Activated CD4-positive, alpha-beta T cell treated with anti-CD3 and anti-CD28 coated beads, Interleukin-2, amount 50 U/mL, for 4 hours (primary cell): ENCODE data around the gene PIEZO2.
"Not testable (repeated sequence)": the region's sequence is repeated elsewhere in the genome, so short reads cannot be mapped to it uniquely, and the experiment has no call there.

Experiments
- DNase-seq, 2 experiments: peaks; one replicate each; pipeline ENCODE4 v3.0.0-alpha.2; 2020

Gene PIEZO2

DNA sequence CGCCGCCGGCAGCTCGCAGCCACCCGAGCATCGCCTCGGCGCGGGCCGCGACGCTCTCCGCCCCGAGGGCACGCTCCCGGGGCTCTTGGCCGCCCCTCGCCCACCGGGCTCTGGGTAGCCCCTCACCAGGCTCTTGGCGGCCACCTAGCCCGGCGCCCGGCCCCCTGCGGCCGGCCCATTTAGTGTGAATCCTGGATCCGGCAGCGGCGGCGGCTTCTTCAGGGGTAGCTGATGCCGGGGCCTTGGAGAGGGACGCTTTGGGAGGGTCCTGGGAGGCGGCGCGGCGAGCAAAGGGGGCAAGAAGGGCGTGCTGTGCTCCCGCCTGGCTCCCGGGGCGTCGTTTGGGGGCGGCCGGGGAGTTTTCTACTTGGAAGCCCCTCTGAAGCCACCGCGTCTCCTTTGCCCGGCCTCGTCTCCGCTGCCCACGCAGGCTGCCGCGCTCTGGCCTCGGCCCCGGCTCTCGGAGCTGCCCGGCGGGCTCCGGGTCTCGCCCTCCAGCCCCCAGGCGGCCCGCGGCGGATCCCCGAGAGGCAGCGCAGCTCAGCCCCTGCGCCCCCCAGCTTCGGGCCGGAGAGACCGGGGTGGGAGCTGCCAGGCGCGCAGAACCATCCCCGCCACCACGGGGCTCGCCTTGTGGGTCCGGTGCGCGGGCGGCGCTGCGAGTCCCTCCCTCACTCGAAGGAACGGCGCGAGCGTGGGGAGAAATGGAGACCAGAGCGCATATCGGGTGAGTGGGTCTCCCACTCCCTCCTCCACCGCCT is 509 bp downstream of the PIEZO2 start:
- no peak for DNase-seq

DNA sequence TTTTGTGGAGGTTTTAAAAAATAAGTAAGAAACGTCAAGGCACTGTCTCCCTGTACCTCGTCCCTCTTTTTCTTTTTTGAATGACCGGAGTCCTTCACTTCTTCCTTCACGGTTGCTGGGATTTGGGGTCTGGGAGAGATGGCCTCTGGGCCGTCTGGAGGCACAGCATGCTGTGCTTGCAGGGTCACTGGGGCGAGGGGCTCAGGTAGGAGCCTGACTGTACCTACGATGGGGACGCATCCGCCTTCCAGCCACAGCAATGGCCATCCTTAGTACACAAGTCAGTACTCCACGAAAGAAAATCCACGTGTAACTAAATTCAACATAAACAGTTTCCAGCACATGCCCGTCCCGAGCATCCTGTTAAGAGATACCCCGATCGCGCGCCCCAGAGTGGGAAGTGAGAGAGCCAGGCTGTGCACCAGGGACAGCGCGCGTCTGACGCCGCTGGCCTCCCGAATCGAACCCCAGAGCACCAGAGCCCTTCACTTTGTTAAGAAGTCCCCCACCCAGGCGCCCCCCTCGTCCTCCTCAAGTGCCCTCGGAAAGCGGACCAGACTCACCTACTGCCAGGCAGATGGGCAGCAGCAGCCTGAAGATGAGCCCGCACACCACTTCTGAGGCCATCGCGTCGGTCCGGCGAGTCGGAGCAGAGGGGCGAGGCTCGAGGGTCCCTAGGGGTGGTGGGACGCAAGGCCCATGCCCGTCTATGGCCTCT is 1.2 kb downstream of the PIEZO2 start:
- no peak for DNase-seq

DNA sequence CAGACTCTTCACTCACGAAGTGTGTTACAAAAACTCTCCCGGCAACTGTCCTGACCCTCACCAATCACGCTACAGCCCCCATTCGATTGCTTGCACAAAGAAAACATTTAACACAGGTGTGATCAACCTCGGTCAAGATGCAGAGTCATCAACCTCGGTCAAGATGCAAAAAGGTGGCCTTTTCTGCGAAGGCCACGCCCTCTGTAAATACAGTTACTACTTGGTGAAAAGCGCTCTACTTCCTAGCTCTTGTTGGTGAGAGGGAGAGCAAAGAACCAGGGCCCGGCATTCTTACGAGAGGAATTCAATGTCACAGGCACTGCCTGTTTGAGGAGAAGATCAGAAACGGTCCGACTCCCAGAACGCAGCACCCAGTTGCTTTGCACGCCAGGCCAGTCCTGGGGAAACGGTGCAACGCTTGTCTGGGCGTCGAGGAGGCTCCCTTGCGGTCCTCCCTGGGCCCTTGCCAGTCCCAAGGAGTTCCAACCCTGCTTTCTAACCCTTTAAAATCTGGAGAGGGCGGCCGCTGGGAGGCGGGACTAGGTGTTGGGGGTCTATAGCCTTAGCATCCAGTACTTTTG is 1.9 kb downstream of the PIEZO2 start:
- no peak for DNase-seq

DNA sequence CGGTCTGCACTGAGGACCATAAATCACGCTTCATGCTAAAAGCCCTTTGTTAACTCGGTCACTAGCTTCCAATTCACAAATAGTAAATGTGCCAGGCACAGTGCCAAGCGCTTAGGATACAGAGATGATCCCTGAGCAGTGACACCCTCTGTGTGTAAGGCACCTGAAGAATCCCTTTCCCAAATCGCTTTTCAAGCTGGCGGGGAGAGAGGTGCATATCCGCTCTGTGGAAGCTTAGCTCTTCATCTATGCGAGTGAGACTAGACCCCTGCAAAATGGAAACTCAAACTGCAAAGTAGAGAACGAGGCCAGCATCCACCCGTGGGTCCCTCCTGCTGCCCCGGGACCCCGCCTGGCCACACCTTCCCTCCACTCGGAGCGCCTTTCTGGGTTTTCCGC is 2.4 kb downstream of the PIEZO2 start:
- DNase-seq, result no peak

DNA sequence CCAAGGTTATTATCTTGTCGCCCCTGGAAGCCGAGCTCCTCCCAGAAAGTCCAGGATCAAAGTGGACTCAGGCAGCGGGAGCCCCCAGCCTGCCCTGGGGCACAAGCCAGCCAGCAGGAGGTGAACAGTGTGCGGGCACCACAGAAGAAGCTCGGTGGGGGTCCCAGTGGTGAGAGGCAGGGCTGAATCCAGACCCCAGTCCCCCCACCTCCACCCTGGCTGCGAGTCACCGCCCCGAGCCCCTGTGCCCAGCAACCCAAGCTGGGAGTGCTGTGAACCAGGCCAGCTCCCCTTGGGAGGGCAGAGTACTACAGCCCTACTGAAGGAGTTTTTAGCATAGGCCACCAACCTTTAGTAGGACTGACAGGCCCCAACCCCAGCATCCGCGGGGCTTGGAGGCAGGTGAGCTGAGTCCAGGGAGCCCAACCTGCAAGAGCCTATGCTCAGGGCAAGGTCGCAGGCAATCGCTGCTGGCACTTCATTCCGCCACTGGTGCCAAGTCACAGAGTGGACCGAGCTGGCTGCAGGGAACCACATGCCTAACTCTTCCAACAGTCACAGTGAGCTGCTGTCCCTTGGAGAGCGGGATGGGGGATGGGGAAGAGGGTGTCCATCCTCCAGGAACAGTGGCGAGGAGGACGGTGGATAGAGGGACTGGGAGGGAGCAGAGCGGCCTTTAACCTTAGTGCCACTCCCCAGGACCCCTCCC is 3.0 kb downstream of the PIEZO2 start:
- no peak for DNase-seq

DNA sequence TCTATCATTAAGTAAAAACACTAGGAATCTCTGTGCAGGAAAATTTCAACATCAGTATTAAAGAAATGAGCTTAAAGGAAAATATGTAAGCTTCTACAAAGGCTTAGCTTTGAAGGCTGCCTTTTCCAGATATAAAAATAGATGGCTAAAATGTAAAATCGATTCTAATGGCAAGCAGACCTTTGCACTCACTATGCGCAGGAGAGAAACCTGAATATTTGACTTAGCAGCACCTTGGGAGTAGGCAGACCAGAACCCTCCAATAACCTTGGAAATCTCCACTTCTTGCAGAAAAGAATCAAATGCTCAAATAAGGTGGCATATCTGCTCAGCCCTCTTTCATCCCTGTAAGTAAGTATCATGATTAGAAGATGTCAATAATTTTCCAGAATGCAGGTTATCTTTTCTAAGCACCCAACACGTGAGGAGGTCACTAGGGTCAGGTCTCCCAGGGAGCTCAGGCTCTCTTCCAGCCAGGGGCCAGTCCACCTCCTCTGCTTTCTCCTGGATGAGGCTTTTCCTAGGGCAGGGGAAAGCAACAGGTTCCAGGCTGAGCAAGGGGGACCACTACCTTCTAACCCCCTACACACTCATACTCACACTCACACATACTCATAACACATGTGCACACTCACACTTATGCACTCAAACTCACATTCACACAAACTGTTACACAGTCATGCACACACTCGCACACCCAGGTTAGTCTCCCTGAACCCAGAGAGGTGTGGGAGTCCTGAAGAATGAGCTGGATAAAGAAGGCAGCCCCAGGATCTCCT is 3.8 kb downstream of the PIEZO2 start:
- no peak for DNase-seq

DNA sequence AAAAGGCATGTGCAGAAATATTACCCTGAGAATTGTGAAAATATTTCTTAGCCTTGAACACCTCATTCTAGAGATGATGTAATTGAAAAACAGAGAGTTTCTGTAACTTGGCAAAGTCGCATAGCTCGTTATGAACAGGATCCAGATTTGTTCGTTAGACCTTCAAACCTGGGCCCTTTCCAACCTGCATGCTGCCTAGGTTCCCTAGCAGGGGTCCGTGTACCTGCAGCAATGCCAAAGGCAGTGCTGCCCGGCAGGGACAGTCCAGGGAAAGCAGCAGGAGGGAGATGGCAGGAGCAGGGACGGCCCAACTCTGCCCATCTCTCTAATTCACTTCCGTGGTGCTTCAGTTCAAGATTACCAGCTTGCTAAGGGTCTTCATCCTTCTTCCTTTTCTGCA is 12.0 kb downstream of the PIEZO2 start:
- DNase-seq, result no peak

DNA sequence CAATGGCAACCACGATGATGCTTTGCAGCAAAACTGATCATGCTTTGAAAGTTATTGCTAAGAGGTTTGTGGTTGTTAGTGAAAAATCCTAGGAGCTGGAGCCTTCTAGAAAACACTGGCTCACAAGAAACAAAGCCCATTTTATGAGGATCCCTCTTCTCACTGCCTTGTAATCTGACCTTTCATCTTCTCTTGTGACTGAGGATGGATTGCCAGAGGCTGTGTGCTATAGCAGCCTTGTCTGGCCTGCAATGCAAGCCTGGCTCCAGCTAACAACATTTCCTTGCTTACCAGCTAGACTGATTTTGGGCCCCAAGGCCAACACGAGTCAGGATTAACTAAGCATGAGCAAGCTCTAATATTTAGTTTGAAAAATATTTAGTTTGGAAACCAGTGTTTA is 13.1 kb downstream of the PIEZO2 start:
- DNase-seq, result no peak

DNA sequence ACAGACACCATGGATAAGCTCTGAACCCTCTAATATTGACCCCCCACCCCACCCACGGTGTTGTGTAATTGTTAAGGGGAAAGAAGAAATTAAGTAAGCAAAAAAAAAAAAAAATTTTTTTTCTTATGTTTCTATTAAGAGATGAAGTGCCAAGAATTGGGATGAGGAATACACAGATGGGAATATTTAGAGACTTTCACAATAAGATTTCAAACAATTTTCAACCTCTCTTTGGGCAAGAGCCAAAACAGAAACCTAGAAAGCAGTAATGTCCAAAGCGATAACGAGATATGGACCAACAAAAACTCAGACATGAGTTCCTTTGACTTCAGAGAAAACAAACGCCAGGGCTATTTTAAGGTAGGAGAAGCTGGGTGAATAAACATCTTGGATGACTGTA is 14.4 kb downstream of the PIEZO2 start:
- DNase-seq, result no peak

DNA sequence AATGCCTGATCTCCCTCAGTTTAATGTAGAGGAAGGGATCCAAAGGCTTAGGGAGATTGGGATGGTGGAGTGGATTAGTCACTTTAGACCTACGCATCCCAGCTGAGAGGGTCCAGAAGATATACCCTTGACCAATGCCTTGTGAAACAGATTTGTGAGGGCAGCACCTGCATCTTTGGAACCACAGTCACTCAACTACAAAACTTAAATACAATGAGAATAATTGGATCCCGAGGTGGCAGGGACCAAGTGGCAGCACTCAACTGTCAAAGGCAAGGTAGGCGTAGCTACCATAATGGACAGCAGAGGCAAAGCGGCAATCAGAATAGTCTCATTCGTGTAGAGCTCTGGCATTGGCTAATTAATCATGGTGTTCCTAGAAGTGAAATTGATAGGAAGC is 20.3 kb downstream of the PIEZO2 start:
- DNase-seq, result not testable (repeated sequence)

DNA sequence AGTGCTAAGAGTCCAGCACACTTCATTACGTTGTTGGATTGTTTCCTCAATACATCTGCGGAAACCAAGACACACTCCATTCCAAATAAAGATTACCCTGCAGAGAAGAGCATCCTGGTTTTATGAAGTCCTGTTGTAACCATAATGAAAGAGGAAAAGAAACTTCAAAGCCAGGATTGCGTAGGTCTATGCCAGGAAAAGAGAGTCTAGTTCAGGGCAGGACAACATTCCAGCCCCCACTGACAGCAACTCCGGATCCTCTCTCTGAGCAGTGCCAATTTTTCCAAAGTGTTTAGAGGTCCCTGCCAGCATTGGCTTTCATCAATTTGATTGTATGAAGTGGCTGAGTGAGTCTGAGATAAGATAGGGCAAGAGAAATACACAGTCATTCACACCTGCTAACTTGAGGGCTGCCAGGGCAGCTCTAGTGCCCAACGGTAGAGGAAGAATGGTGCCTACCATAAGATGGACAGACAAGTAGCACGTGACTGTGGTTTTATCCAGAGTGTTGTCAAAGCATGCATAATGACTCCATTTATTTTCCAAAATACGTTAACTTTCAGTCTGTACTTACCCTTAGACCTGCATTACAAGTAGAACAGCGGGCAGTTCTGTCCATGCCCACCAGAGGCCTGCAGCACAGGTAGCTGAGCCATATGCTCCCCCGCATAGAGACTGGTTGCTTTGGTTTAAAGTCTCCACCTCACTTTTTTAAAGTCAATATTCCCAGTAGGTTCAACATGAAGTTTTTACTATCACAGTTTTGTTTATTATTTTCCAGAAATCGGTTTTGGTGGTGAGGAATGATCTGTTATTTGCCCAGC is 23.7 kb downstream of the PIEZO2 start:
- no peak for DNase-seq

DNA sequence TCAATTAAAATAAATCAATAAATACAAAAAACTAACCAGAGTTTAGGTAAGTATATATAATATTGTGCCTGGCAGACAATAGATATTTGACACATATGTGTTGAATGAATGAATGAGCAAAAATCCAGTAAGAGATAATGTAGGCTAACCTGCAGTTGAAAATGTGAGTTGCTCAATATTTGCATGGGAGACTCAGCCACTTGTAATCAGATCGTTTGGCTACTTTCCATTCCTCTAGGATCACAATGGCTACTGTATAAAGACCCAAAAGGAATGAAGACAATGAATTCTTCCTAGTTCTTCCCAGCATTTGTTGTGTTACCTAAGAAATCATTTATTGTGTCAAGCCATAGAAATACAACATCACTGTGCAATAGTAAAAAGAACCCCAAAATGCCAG is 25.3 kb downstream of the PIEZO2 start:
- no peak for DNase-seq

DNA sequence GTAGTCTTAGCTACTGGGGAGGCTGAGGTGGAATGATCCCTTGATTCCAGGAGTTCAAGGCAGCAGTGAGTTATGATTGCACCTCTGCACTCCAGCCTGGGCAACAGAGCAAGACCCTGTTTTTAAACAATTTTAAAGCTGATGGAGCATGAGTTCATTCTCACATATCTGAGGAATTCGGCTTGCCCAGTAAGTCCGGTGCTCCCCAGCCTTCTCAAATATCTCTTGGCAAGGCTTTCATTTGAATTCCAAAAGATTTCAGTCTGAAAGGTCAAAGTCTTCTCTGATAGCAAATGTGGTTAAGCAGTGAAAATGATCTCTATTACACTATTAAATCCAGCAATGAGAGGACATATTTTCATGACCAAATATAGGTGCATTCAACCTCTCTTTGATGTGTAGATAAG is 27.9 kb downstream of the PIEZO2 start:
- no peak for DNase-seq

DNA sequence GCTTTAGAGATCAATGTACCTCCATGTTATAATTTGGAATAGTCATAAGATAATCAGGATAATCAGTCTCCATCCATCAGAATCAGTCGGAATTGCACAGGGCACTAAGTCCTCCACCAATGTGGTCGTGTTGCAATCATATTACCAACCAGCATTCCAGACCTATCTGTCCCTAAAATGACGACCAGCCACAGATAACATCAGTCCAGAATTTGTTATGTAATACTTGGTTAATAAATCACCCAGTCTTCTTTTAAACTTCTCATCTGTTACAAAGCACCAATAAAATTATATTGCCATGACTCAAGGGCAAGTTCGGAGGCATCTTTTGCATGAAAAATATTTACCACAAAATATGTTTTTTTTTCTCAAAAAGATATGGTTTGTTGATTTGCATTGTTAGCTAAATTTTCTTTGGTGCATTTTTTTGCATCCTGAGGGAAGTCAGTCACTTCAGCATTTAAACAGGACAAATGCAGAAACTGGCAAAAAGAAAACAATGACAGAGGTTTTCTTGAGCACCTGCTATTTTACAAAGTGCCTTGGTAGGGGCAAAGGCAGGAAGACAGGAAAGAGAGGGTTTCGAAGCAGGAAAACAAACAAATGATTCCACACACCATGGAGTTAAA is 29.3 kb downstream of the PIEZO2 start:
- DNase-seq, result no peak

DNA sequence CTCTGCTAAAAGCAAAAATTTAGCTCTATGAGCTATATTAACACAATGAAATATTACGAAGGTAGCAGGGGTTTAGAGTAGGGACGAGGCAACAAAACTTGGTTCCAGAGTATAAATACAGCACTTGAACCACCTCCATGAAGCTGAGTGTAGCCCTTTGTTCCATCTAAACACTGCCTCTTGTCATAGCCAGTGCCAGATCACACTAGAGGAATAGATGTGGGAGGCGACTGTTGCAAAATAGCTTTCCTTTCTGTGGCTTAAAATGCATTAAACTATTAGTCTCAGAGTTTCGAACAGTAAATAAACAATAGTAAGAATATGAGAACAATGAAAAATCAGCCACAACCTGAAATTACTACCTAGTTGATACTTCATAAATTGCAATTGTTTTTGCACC is 29.8 kb downstream of the PIEZO2 start:
- DNase-seq, result no peak

DNA sequence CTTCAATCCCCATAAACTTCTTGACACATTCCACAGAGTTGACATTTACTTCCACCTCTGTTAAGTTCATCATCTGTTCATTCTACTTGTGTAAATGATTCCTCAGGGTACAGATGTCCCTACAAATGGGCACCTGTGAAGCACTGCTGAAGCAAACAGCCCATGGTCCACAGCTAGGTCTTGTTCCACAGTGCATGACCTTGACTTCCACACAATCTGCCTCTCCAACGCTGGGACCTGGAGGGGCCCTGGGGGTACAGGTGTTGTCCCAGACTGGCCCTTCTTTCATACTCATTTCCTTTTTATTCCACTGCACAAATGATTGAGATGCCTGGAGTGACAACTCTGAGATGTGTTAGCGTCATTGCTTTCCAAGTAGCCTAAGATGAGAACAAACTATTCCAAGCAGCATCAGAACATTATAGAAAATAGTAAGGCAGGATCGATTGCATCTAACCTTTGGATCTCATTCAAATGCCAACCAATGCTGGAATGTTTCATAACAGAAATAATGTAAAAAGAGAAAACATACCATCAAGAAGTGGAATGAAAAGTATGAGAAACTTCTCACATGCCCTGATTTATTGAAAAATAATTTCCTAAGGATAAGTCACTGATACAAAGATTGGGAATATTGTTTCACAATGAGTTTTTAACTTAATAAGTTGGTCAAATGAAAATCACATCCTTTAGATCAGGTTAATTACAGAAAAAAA is 31.2 kb downstream of the PIEZO2 start:
- no peak for DNase-seq

DNA sequence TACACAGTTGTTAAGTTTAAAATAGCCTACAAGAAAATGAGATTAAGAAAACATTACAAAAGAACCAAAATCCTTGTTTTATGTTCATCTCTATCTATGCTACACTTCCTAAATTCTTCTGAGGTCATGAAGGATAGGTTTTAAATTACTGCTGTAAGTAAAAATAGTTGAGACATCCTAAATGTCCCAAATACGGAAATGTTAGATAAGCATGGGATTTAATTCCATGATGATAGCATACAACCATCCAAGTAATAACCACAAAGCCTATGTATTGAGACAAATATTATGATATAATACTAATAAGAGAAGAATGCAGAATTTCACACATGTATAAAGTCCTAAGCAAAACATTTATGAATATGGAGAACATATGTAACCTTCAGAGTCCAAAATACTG is 34.1 kb downstream of the PIEZO2 start:
- DNase-seq, result no peak

DNA sequence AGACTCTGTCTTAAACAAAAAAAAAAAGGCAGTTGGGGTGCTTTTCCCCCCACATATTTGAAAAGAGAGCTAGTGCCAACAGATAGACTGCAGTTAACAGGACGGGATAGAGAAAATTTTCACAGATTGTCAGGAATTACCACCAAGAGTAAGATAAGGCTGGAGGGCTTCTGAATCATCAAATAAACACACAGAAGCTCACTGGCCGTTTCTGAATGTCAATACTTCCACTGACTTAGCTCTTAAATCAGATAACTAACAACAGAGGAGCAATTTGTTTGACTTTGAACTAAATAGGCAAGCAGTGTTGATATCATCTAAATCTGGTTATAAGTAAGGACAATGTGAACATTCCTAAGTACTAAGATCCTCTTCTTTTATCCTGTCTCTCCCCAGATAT is 34.7 kb downstream of the PIEZO2 start:
- DNase-seq, result no peak

DNA sequence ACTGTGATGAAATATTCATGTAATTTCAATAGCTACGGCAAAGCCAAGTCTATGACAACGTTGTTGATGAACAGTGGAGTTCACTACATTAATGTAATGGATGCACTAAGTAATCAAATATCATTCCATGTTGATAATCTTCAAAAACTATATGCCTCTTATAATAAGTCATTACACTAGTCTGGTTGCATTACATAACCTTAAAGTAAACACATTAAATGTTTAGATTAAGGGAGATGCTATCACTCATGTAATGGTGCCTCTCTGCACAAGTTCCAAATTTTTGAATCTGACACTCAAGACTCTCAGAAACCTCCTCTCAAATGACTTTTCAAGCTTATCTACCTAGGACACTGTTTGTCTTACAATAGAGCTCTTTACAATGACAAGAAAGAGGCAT is 35.4 kb downstream of the PIEZO2 start:
- DNase-seq, result no peak

DNA sequence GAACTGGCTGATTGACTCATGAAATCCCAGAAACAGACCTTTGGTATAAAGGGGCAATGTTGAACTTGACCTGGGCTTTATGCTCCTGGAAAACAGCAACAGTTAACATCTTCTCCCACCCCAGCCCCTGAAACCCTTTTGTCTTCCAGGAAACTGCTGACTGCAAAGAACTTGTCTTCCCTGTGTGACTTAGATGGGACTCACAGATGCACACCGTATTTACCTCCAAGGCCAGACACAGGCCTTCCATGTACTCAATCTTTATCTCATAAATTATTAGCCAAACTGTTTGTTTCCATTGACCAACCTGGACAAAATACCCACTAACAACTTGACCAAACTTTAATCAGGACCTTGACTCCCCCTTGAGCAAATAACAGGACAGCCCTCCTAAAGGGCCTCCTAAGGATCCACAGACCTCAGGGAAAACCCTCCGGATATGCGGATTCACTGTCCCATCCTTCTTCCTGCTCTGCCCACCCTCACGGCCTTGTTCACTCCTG is 36.3 kb downstream of the PIEZO2 start:
- DNase-seq, result no peak

DNA sequence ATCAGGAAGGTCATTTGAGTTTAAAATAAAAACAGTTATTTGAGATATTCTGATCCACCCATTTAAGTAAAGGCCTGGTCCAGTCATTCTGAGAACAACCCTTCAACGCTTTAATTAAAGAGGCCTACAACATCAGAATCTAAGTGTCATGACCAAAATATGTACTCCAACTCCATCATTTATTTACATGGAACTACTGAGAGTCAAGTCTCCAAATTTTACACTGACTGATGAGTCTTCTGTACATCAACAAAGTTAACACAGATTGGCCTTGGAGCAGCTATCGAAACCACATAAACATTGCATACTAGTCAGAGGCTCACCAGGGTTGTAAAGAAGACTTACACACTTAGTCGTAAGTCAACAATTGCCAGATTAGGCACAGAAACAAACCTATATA is 37.1 kb downstream of the PIEZO2 start:
- DNase-seq, result no peak
